Muscle layer of duodenum (tissue), 2 donors: ENCODE measurements around the gene TNNC2.

Experiments
- H3K27ac ChIP-seq: one replicate; pipeline ENCODE4 v1.7.0; 2013; ENCODE audit warnings: mild to moderate bottlenecking, low read length
- H3K27me3 ChIP-seq: one replicate; pipeline ENCODE4 v1.7.0; 2013; ENCODE audit warnings: low read depth, mild to moderate bottlenecking, control low read depth, low read length
- H3K36me3 ChIP-seq, 2 donors: one replicate each; pipeline ENCODE4 v1.7.0; 2013; ENCODE audit warnings: low read length in 2 of 2, control low read depth in 1 of 2, mild to moderate bottlenecking in 1 of 2; ENCODE audit not compliant: insufficient read depth in 2 of 2, control insufficient read depth in 1 of 2
- H3K4me1 ChIP-seq, 2 donors: one replicate each; pipeline ENCODE4 v1.7.0; 2013; ENCODE audit warnings: low read length in 2 of 2, mild to moderate bottlenecking in 2 of 2, control low read depth in 1 of 2, moderate library complexity in 1 of 2; ENCODE audit not compliant: insufficient read depth in 2 of 2, control insufficient read depth in 1 of 2
- H3K4me3 ChIP-seq, 2 donors: one replicate each; pipeline ENCODE4 v1.7.0; 2013; ENCODE audit warnings: low read length in 2 of 2, low read depth in 1 of 2, mild to moderate bottlenecking in 1 of 2
- H3K9me3 ChIP-seq, 2 donors: one replicate each; pipeline ENCODE4 v1.7.0; 2013; ENCODE audit warnings: low read length in 2 of 2, control low read depth in 1 of 2, mild to moderate bottlenecking in 1 of 2; ENCODE audit not compliant: control insufficient read depth in 1 of 2
- donor health status: healthy.

The TNNC2 gene

DNA sequence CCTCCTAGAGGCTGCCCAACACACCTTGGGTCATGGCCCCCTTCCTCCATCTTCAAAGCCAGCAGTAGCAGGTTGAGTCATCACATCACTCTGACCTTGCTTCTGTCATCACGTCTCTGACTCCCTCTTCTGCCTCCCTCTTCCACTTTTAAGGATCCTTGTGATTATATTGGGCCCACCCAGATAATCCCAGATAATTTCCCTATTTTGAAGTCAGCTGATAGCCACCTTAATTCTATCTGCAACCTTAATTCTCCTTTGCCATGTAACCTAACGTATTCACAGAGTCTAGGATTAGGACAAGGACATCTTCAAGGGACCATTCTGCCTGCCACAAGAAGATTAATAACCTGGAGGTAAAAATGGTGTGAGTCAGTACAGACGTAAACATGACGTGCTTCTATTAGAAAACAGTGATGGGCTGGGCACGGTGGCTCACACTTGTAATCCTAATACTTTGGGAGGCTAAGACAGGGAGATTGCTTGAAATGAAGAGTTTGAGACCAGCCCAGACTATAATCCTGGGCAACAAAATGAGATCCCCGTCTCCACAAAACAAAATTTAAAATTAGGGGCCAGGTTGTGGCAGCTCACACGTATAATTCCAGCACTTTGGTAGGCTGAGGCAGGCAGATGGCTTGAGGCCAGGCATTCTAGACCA lies 33.6 kb upstream of the TNNC2 start:
- H3K36me3 ChIP-seq, result no peaks in the 10 kb centered on the region
- H3K4me3 ChIP-seq, result no peak overlapping the region
- H3K27ac ChIP-seq, result no peak overlapping the region
- no peaks in the 10 kb centered on the region for H3K27me3 ChIP-seq
- H3K9me3 ChIP-seq, result no peaks in the 10 kb centered on the region
- H3K4me1 ChIP-seq, result peaks cover 0 to 22% of the 10 kb centered on the region in 2 donors

DNA sequence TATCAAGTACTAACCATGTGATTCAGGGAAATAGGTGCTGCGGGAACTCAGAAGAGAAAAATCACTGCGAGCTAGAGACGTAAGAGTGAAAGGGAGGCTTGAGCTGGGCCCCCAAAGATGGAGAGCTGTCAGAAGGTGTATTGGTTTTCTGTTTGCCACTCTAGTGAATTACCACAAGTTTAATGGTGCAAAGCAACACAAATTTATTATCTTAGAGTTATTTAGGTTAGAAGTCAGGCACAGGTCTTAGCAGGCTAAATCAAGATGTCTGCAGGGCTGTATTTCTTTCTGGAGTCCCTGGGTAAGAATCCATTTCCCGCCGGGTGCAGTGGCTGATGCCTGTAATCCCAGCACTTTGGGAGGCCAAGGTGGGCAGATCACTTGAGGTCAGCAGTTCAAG lies 32.8 kb upstream of the TNNC2 start:
- Histone ChIP-seq H3K27ac (no peak overlapping the region), H3K4me1 (peaks cover 2 to 30% of the 10 kb centered on the region in 2 donors), H3K4me3 (no peak overlapping the region), H3K9me3 (no peaks in the 10 kb centered on the region), H3K27me3 (no peaks in the 10 kb centered on the region), H3K36me3 (no peaks in the 10 kb centered on the region)

DNA sequence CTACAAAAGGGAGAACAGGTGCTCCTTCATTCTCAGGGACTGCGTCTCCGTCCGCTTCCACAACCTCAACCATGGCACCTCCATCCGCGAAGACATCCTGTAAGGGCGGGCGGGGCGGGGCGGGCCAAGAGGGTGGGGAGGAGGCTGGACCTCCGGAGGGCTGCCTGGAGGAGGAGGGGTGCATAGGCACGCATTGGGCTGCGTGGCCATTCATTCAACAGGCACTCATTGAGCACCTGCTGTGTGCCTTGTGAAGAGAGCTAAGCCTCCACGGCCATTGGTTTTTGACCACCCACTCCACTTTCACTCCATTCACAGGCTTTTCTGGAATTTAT lies 30.7 kb upstream of the TNNC2 start:
- no peaks in the 10 kb centered on the region for H3K9me3 ChIP-seq
- H3K27ac ChIP-seq, result peak overlapping the region; percentile 84
- no peaks in the 10 kb centered on the region for H3K27me3 ChIP-seq
- H3K4me3 ChIP-seq, result peak overlapping the region; percentile 92 to 99
- H3K4me1 ChIP-seq, result peaks cover 3 to 35% of the 10 kb centered on the region in 2 donors
- H3K36me3 ChIP-seq, result peaks cover 10% of the 10 kb centered on the region in 2 donors

DNA sequence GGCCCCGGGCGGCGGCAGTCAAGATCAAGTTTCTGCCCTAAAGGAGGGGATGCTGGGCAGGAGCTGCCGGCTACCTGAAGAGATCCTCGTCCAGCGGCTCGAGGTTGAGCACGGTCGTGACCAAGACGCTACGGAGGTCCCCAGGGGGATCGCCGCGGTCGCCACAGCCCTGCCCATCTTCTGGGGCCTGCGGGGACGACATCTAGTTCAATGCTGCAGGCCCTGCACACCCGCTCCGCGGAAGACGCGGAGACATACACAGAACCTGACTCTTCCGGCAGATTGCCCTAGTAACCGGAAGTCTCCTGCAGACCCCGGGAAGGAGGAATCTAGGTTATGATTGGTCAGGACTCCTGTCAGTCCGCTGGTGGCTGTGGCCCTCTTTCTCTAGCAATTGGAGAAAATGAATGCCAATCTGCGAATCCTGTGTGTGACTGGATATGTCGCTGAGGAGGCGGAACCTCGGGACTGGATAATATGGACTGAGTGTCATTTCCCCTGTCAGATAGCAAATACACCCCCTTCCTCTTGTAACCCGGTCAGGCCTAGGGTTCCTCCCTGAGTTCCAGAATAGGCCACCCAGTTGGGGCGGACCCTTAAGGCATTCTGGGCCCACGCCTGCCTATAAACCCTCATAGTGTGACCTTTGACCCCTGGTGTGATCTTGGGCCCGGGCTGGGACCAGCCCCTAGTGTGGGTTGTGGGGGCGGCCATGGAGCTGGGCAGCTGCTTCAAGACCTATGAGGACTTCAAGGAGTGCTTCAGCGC lies 30.2 kb upstream of the TNNC2 start, which contains the start of the genes ACOT8 and ZSWIM3:
Gene ACOT8 (minus strand): TSS at position 279 of the 768 bp plus-strand sequence. CDS start 77 bp downstream, at position 202.
Gene ZSWIM3 (plus strand): TSS at position 501 of the 768 bp plus-strand sequence. CDS start 212 bp downstream, at position 713.
- H3K4me1 ChIP-seq, result peaks cover 3 to 35% of the 10 kb centered on the region in 2 donors
- H3K4me3 ChIP-seq, result peak within 1 kb of the TSS; percentile 92 to 99
- H3K36me3 ChIP-seq, result peaks cover 10% of the 10 kb centered on the region in 2 donors
- no peaks in the 10 kb centered on the region for H3K27me3 ChIP-seq
- H3K9me3 ChIP-seq, result no peaks in the 10 kb centered on the region
- peak within 1 kb of the TSS; percentile 84 for H3K27ac ChIP-seq

DNA sequence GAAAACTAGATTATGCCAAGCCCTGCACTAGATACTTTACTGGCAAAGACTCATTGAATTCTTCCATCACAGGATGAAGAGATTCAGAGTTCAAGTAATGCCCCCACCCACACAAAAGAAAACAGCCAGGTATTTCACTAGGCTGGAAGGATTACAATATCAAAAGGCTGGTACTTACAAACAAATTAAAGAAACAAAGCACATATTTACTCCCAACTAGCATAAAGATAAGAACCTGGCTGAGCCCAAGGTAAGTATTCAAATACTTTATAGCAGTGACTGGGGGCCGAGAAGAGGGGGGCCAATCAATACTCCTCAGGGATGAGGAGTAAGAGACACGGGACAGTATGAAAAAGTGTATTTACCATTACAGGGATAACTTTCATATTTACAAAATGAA lies 26.4 kb upstream of the TNNC2 start:
- peaks cover 3 to 34% of the 10 kb centered on the region in 2 donors for H3K4me1 ChIP-seq
- H3K27me3 ChIP-seq, result no peaks in the 10 kb centered on the region
- no peak overlapping the region for H3K27ac ChIP-seq
- no peak overlapping the region for H3K4me3 ChIP-seq
- H3K9me3 ChIP-seq, result no peaks in the 10 kb centered on the region
- H3K36me3 ChIP-seq, result peaks cover 16 to 19% of the 10 kb centered on the region in 2 donors

DNA sequence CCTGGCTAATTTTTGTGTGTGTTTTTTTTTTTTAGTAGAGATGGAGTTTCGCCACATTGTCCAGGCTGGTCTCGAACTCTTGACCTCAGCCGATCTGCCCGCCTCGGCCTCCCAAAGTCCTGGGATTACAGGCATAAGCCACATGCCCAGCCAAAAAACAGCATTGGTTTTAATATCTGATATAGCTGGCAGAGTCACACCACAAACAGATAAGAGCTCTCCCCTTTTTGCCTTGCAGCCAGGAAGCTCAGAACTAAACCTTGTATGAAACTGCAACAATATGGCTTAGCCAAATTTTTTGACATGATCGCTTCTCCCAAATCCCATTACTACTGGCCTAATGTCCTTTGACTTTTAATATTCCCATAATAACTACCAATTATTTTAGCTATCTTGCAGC lies 25.2 kb upstream of the TNNC2 start:
- Histone ChIP-seq H3K4me3 (no peak overlapping the region), H3K9me3 (no peaks in the 10 kb centered on the region), H3K27me3 (no peaks in the 10 kb centered on the region), H3K27ac (no peak overlapping the region), H3K36me3 (peaks cover 16 to 26% of the 10 kb centered on the region in 2 donors), H3K4me1 (peaks cover 3 to 24% of the 10 kb centered on the region in 2 donors)

DNA sequence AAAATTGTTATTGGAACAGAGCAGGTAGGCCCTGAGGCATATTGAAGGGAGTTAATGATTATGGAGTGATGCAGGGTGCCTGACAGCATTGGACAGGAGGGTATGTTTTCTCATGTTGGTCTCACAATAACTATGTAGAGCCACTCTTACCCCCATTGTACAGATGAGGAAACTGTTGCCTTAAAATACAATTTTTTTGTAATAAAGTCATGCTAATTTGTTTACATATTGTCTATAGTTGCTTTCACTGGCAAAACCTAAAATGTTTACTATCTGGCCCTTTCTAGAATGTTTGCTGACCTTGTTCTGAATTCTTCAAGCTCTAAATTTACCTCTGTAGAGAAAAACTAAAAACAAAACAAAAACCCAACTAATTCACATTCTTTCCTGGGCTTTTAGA lies 24.4 kb upstream of the TNNC2 start:
- no peaks in the 10 kb centered on the region for H3K9me3 ChIP-seq
- no peak overlapping the region for H3K4me3 ChIP-seq
- H3K27me3 ChIP-seq, result no peaks in the 10 kb centered on the region
- H3K4me1 ChIP-seq, result peaks cover 3 to 21% of the 10 kb centered on the region in 2 donors
- H3K27ac ChIP-seq, result no peak overlapping the region
- H3K36me3 ChIP-seq, result peaks cover 16 to 26% of the 10 kb centered on the region in 2 donors

DNA sequence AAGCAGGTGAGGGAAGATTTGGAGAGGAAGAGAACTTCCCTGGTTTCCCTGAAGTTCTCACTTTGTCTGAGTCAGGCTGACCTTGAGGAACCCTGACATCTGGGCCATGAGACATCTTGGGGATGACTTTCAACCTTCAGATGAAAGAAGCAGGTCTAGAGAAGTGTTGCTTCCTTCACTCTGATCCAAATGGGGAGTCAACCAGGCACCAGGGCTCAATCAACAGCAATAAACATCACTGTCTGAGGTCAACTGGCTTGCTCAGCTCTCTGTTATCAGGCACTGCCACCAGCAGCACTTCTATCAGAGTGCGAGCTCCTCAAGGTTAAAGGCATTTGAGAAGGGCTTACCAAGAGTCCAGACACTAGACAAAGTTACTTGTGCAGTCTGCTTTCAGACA lies 23.8 kb upstream of the TNNC2 start:
- Histone ChIP-seq H3K27me3 (no peaks in the 10 kb centered on the region), H3K4me3 (no peak overlapping the region), H3K9me3 (no peaks in the 10 kb centered on the region), H3K27ac (no peak overlapping the region), H3K36me3 (peaks cover 21 to 26% of the 10 kb centered on the region in 2 donors), H3K4me1 (peaks cover 3 to 15% of the 10 kb centered on the region in 2 donors)

DNA sequence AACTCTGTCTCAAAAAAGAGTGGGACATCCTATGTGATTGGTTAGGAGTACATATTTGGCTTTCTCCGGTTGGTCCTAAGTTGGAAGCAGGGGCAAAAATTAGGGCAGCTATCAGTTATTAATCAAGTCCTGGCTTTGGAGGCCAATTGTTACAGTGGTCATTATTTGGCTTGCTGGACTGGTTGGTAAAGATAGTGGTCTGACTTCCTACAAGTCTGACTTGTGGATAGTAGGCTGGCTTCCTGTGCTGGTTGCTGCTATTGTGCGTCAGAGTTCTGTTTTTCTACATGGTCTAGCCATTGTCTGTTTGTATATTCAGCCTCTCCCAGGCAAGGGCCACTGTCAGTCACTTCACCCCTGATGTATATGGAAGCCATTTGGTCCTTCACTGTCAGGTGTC lies 23.1 kb upstream of the TNNC2 start:
- H3K4me1 ChIP-seq, result peaks cover 3 to 9% of the 10 kb centered on the region in 2 donors
- H3K27ac ChIP-seq, result no peak overlapping the region
- H3K27me3 ChIP-seq, result no peaks in the 10 kb centered on the region
- H3K4me3 ChIP-seq, result no peak overlapping the region
- H3K36me3 ChIP-seq, result peaks cover 24 to 26% of the 10 kb centered on the region in 2 donors
- H3K9me3 ChIP-seq, result no peaks in the 10 kb centered on the region

DNA sequence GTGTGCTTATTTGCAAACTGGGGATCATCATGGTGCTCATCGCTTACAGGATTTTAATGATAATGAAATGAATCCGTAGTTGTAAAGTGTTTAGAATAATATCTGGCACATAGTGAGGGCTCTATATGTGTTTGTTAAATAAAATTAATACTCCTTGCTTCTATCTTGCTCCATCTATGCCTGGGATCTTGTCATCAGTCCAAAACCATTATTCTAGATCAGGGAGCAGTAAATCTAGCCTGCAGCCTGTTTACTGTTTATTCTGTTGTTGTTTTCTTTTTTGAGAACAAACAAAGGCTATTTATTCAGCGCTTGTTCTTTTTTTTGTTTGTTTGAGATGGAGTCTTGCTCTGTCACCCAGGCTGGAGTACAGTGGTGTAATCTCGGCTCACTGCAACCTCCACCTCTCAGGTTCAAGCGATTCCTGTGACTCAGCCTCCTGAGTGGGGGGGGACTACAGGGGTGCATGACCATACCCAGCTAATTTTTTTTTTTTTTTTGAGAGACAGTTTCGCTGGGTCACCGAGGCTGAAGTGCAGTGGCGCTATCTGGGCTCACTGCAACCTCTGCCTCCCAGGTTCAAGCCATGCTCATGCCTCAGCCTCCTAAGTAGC lies 22.0 kb upstream of the TNNC2 start:
- peaks cover 32 to 34% of the 10 kb centered on the region in 2 donors for H3K36me3 ChIP-seq
- H3K4me3 ChIP-seq, result no peak overlapping the region
- no peaks in the 10 kb centered on the region for H3K9me3 ChIP-seq
- H3K27ac ChIP-seq, result no peak overlapping the region
- no peaks in the 10 kb centered on the region for H3K27me3 ChIP-seq
- H3K4me1 ChIP-seq, result peaks cover 0 to 3% of the 10 kb centered on the region in 2 donors

DNA sequence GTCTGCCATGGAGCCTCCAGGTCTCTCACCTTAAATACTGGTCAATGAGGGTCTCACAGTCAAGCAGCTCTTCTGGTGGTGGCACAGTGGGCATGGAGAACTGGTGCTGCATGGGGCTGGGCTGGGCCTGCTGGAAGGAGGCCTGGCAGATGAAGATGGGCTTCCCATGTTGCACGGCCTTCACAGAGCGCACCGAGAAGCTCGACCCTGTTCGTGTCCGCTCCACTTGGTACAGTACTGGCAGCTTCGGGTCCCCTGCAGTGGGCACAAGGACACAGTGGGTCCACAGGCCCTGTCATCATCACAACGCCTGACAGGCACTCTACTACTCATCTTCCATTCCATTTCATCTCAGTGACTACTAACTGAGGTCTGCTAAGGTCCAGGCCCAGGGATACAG lies 21.3 kb upstream of the TNNC2 start:
- Histone ChIP-seq H3K36me3 (peaks cover 33 to 37% of the 10 kb centered on the region in 2 donors), H3K27ac (no peak overlapping the region)

More for the DNA sequence above, 21.3 kb upstream of the TNNC2 start:
- H3K9me3 ChIP-seq, result no peaks in the 10 kb centered on the region
- H3K4me3 ChIP-seq, result no peak overlapping the region
- H3K27me3 ChIP-seq, result no peaks in the 10 kb centered on the region
- H3K4me1 ChIP-seq, result peaks cover 0 to 10% of the 10 kb centered on the region in 2 donors
